IPS DF 4.7 (cell line): ENCODE results near the gene TNFSF13B.
"Not testable (repeated sequence)": the region's sequence is repeated elsewhere in the genome, so short reads cannot be mapped to it uniquely, and the experiment has no call there.

ENCODE experiments used
- DNase-seq: peaks from one replicate; pipeline ENCODE4 v3.0.0-alpha.2; 2013; ENCODE audit warnings: low spot score; ENCODE audit errors: extremely low read depth

Gene TNFSF13B

DNA sequence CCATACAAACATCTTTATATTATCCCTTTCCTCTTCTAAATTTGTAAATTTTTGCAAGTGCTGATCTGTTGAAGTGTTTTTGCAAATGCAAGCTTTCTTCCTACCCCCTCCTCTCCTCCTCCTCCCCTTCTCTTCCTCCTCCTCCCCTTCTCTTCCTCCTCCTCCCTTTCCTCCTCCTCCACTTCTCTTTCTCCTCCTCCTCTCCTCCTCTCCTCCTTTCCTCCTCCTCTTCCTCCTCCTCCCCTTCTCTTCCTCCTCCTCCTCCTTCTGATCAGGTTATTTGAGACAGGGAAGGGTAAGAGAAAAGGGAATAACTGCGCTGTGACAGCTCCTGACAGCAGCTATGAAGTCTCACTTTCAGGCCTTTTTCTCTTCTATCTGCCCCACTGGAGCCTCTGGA is 8.9 kb downstream of the TNFSF13B start:
- DNase-seq = no peak

DNA sequence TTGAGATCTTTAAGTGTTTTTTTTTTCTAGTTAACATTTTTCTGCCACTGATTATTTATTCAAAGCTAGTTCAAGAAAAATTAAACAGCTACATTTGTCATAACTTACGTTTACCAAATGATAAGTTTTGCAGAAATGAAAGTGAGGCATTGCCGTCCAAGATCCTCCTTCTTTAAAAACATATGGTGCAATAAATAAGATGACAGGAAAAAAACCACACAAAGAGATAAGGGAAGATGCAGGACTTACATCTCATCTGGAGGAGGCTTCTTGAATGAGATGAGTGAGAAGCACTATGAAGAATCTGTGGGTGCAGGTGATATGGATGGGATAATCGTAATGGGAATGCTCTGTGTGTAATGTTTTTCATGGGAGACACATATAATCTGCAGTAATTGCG is 12.4 kb downstream of the TNFSF13B start:
- no peak for DNase-seq

GRCh38 chr13:108283110-108283509 is 13.6 kb downstream of the TNFSF13B start:
- no peak for DNase-seq

DNA sequence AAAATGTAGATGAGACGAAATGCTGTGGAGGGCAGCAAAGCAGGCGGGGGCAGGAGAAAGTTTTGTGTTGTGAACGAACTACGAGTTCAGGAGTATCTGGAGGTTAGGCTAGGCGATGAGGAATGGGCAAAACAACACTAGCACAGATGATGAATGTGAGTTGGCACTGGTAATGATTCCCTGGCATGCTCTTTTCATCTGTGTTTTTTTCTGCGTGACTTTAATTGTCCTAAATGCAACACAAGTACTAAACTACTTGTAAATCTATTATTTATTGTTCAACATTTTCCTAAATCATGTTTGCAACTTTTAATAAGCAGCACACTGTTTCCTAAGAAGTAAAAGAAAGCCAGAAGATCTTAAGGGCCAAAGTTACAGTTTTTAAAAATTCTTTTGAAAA is 19.2 kb downstream of the TNFSF13B start:
- no peak for DNase-seq

DNA sequence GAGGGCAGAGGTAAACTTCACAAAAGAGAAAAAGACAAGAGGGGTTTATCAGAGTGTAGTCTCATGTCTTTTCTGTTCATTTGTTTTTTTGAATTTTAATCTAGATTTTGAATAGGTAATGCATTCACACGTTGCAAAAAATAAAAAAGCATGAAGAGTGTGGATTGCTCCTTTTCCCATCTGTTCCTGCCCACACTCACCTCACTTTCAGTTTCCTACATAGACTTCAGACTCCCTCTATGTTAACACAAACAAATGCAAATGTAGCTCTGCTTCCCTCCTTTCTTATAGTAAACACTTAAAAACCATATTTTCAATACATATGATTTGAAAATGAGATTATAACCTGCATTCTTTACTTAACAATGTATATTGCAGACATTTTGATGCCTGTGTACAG is 20.3 kb downstream of the TNFSF13B start:
- no peak for DNase-seq

- no peak for DNase-seq
These were observed 27.6 kb downstream of the TNFSF13B start for GRCh38 chr13:108297114-108297513.

GRCh38 chr13:108302279-108302678 is 32.8 kb downstream of the TNFSF13B start:
- DNase-seq = no peak

GRCh38 chr13:108304170-108305016 is 34.9 kb downstream of the TNFSF13B start:
- no peak for DNase-seq

DNA sequence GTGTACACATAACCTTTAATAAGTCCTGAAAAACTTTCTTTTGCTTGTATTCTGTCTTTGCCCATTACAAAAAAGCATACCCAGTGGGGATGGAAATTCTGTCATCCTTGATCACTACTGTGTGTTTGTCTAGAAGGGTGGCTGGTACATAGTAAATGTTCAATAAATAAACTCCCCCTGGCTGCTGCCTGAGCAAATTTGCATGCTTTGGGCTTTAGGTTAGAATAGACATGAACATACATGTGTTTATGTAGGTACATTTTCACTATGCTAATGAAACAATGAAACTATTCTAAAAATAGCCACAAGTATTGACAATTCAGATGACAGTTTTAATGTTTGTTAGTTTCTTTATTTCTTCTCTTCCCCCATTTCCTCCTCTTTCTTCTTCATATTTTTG is 36.1 kb downstream of the TNFSF13B start:
- DNase-seq = no peak

DNA sequence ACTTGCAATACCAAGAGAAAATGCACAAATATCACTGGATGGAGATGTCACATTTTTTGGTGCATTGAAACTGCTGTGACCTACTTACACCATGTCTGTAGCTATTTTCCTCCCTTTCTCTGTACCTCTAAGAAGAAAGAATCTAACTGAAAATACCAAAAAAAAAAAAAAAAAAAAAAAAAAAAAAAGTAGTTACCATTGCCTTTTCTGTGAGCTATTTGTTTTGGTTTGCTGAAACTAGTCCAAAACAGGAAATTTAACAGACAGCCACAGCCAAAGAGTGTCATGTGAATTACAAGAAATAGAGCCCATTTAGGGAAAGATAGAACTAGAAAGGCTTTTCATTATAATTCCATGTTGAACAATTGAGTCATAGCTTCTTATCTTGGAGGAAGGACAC is 37.3 kb downstream of the TNFSF13B start:
- DNase-seq = no peak

DNA sequence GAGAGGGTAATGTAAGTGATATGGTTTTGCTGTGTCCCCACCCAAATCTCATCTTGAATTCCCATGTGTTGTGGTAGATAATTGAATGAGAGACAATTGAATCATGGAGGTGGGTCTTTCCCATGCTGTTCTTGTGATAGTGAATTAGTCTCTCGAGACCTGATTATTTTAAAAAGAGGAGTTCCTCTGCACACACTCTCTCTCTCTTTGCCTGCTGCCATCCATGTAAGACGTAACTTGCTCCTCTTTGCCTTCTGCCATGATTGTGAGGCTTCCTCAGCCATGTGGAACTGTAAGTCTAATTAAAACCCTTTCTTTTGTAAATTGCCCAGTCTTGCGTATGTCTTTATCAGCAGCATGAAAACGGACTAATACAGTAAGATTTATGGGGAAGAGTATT is 42.1 kb downstream of the TNFSF13B start:
- DNase-seq = not testable (repeated sequence)

DNA sequence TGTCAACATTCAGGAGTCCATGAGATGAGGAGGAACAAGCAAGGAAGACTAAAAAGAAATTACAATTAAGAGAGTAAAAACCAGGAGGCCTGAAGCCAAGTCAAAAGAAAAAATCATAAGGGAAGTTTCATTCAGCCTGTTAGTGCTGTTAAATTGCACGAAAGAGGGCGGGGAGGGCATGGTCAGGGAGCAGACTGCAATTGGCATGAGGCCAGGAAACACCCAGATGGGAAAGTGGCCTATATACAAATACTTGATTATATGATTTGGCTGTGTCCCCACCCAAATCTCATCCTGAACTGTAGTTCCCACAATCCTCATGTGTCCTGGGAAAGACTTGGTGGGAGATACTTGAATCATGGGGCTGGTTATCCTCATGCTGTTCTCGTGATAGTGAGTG is 43.9 kb downstream of the TNFSF13B start:
- no peak for DNase-seq

GRCh38 chr13:108315273-108315672 is 45.8 kb downstream of the TNFSF13B start:
- no peak for DNase-seq

GRCh38 chr13:108315991-108316390 is 46.5 kb downstream of the TNFSF13B start:
- DNase-seq = no peak

GRCh38 chr13:108316413-108316812 is 46.9 kb downstream of the TNFSF13B start:
- DNase-seq = no peak

GRCh38 chr13:108322206-108322824 is 52.8 kb downstream of the TNFSF13B start:
- no peak for DNase-seq

DNA sequence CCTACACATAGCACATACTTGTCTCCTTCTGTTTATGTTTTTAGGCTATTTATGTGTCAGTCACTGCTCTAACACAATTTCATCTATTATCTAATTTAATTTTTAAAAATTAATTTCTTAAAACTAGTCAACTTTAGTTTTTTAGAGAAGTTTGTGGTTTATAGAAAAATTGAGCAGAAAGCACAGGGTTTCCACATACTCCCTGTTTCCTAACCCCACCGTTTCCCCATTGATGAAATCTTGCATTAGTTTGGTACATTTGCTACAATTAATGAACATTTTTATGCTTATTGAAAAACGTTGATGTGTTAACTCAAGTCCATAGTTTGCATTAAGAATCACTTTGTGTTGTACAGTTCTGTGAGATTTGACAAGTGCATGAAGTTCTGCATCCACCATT is 53.5 kb downstream of the TNFSF13B start:
- DNase-seq = no peak

DNA sequence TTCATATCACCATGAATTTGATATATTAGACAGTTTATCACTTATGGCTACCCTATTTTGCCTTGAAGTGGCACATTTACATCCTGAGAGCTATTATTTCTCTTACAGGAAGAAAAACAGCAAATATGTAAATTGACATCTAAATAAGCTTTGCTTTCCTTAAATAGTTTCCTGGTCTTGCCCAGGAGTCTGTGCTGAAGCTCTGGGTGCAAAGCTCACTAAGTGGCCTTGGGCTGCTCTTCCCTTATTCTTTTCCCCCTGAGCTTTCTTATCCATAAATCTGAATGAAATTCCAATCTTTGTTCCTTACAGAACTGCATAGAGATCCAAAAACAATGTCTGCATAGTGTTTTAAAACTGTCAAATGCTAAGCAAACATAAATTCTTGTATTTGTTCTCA is 56.3 kb downstream of the TNFSF13B start:
- DNase-seq = no peak

GRCh38 chr13:108326309-108326708 is 56.8 kb downstream of the TNFSF13B start:
- no peak for DNase-seq

DNA sequence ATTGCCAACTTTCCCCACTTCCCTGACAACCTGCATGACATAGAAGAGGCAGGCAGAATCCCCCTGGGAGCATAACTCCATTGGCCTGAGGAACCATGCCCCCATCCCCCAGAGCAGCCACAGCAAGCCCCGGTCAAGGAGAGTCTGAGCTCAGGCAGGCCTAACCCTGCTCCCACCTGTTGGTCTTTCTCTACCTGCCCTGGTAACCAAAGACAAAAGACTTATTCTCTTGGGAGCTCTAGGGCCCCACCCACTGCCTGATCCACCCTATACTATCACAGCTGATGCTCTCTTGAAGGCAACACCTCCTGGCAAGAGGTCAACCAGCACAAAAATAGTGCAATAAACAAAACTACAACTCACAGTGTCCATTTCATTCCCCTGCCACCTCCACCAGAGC is 59.3 kb downstream of the TNFSF13B start:
- no peak for DNase-seq

GRCh38 chr13:108332791-108333190 is 63.3 kb downstream of the TNFSF13B start:
- DNase-seq = no peak

DNA sequence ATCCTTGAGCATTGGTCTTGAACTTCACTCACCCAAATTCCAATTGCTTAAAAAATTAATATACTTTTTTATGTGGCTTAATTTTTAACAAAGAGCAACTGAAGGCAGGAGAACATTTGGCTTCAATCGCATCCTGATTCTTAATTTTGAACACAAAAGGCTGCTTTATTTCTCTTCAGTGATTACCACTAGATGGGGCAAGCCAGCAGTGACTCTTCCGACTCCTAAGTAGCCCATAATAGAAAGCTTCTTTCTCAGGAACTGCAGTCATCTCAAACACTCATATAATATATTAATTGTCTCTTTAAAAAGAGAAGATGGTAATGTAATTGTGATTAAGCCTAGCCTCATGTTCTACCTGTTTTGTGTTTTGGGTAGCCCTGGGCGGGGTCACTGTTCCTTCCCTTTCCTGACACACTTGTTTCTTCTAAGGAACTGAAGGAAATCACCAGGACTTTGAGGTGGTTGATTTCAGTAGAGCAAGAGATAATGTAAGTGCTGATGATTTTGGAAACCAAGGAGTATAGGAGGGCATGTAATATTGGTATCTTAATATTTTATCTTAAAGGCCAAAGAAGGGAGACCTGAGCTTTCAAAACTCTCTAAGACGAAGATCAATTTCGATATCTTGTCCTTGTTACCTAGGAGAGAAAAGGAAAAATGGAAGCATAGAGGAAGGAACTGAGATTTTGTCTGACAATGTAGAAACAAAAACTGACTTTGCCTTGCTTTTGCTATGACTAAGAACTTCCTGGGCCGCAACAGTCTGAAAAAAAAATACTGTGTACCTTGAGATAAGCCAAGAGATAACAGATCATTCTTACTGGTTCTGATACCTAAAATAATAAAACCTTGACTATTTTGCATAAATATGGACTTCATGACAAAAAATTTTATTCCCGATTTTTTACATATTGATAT is 73.1 kb downstream of the TNFSF13B start:
- DNase-seq = no peak
